Measurements from ENCODE around the gene STUM.

STUM gene

GRCh38 chr1:226532553-226532952 lies 16.0 kb upstream of the STUM start:
- Histone ChIP-seq H3K4me1 (ENCODE audit: insufficient read depth, poor library complexity, severe bottlenecking) (no peaks in the 10 kb centered on the region), H3K27ac (ENCODE audit: poor library complexity, severe bottlenecking) (no peak overlapping the region), H3K27me3 (ENCODE audit: insufficient read depth, poor library complexity, severe bottlenecking) (no peaks in the 10 kb centered on the region), H3K4me3 (ENCODE audit: severe bottlenecking) (no peak overlapping the region), H3K9me3 (ENCODE audit: severe bottlenecking) (no peaks in the 10 kb centered on the region), H3K36me3 (ENCODE audit: low read depth) (no peaks in the 10 kb centered on the region)
- TF ChIP-seq CTCF (IDR thresholded peaks at IDR 0.05; ENCODE audit: poor library complexity, severe bottlenecking) = no peak
- ATAC-seq (ENCODE audit: low read depth) = no peak
- DNase-seq (ENCODE audit: low spot score) = no peak

GRCh38 chr1:226533220-226533619 lies 15.3 kb upstream of the STUM start:
- ATAC-seq (ENCODE audit: low read depth) = no peak
- DNase-seq (ENCODE audit: low spot score) = no peak
- no peak for TF ChIP-seq CTCF (IDR thresholded peaks at IDR 0.05; ENCODE audit: poor library complexity, severe bottlenecking)

GRCh38 chr1:226534098-226534497 lies 14.5 kb upstream of the STUM start:
- Histone ChIP-seq H3K36me3 (ENCODE audit: low read depth) (no peaks in the 10 kb centered on the region), H3K27ac (ENCODE audit: poor library complexity, severe bottlenecking) (no peak overlapping the region), H3K9me3 (ENCODE audit: severe bottlenecking) (no peaks in the 10 kb centered on the region), H3K4me1 (ENCODE audit: insufficient read depth, poor library complexity, severe bottlenecking) (no peaks in the 10 kb centered on the region), H3K4me3 (ENCODE audit: severe bottlenecking) (no peak overlapping the region), H3K27me3 (ENCODE audit: insufficient read depth, poor library complexity, severe bottlenecking) (no peaks in the 10 kb centered on the region)
- ATAC-seq (ENCODE audit: low read depth) = no peak
- no peak for DNase-seq (ENCODE audit: low spot score)
- no peak for TF ChIP-seq CTCF (IDR thresholded peaks at IDR 0.05; ENCODE audit: poor library complexity, severe bottlenecking)

More at GRCh38 chr1:226533220-226533619, 15.3 kb upstream of the STUM start:
- Histone ChIP-seq H3K9me3 (ENCODE audit: severe bottlenecking) (no peaks in the 10 kb centered on the region), H3K27ac (ENCODE audit: poor library complexity, severe bottlenecking) (no peak overlapping the region), H3K4me1 (ENCODE audit: insufficient read depth, poor library complexity, severe bottlenecking) (no peaks in the 10 kb centered on the region), H3K4me3 (ENCODE audit: severe bottlenecking) (no peak overlapping the region), H3K27me3 (ENCODE audit: insufficient read depth, poor library complexity, severe bottlenecking) (no peaks in the 10 kb centered on the region), H3K36me3 (ENCODE audit: low read depth) (no peaks in the 10 kb centered on the region)

GRCh38 chr1:226534645-226535044 lies 13.9 kb upstream of the STUM start:
- Histone ChIP-seq H3K9me3 (ENCODE audit: severe bottlenecking) (no peaks in the 10 kb centered on the region), H3K4me3 (ENCODE audit: severe bottlenecking) (no peak overlapping the region), H3K27me3 (ENCODE audit: insufficient read depth, poor library complexity, severe bottlenecking) (no peaks in the 10 kb centered on the region), H3K4me1 (ENCODE audit: insufficient read depth, poor library complexity, severe bottlenecking) (no peaks in the 10 kb centered on the region), H3K36me3 (ENCODE audit: low read depth) (no peaks in the 10 kb centered on the region), H3K27ac (ENCODE audit: poor library complexity, severe bottlenecking) (no peak overlapping the region)
- ATAC-seq (ENCODE audit: low read depth) (no peak), DNase-seq (ENCODE audit: low spot score) (no peak)
- no peak for TF ChIP-seq CTCF (IDR thresholded peaks at IDR 0.05; ENCODE audit: poor library complexity, severe bottlenecking)

- Histone ChIP-seq H3K36me3 (ENCODE audit: low read depth) (no peaks in the 10 kb centered on the region), H3K27ac (ENCODE audit: poor library complexity, severe bottlenecking) (no peak overlapping the region), H3K4me1 (ENCODE audit: insufficient read depth, poor library complexity, severe bottlenecking) (no peaks in the 10 kb centered on the region), H3K27me3 (ENCODE audit: insufficient read depth, poor library complexity, severe bottlenecking) (no peaks in the 10 kb centered on the region), H3K9me3 (ENCODE audit: severe bottlenecking) (no peaks in the 10 kb centered on the region), H3K4me3 (ENCODE audit: severe bottlenecking) (no peak overlapping the region)
- TF ChIP-seq CTCF (IDR thresholded peaks at IDR 0.05; ENCODE audit: poor library complexity, severe bottlenecking) = no peak
- ATAC-seq (ENCODE audit: low read depth) (no peak), DNase-seq (ENCODE audit: low spot score) (no peak)
Measured at GRCh38 chr1:226535666-226536065, 12.9 kb upstream of the STUM start.
